Progenitor cell of endocrine pancreas (in vitro differentiated cells): ENCODE measurements around the gene COL4A1. TPM values are rescaled to one million over a fixed set of nuclear protein-coding genes. Genes with fewer than 3 reads are reported as not detected.

Experiments used
- DNase-seq: peaks from one replicate; pipeline ENCODE4 v3.0.0; 2021; ENCODE audit warnings: low spot score; ENCODE audit not compliant: unreplicated experiment
- H3K27ac Mint-ChIP-seq: 2 replicates; pipeline ENCODE4 v1.8.0; 2021; ENCODE audit warnings: mild to moderate bottlenecking, moderate library complexity, mixed read lengths
- H3K27me3 Mint-ChIP-seq: 2 replicates; pipeline ENCODE4 v1.8.0; 2021; ENCODE audit warnings: mixed read lengths
- H3K36me3 Mint-ChIP-seq: 2 replicates; pipeline ENCODE4 v1.8.0; 2022; ENCODE audit warnings: mixed read lengths; ENCODE audit not compliant: insufficient read depth
- H3K4me1 Mint-ChIP-seq: 2 replicates; pipeline ENCODE4 v1.8.0; 2021; ENCODE audit warnings: low read depth, mixed read lengths
- H3K4me3 Mint-ChIP-seq: 2 replicates; pipeline ENCODE4 v1.8.0; 2021; ENCODE audit warnings: low read depth, mild to moderate bottlenecking, moderate library complexity, mixed read lengths
- H3K9me3 Mint-ChIP-seq: 2 replicates; pipeline ENCODE4 v1.8.0; 2021; ENCODE audit warnings: low read depth, mixed read lengths
- total RNA-seq: library from RNA; stranded (reverse); gene quantifications from 2 replicates; pipeline ENCODE4 v1.2.1, GENCODE V29; 2021
- TF ChIP-seq, protein P1 (sequence below): fragments of 200-600 bp; sonication (generic); IDR thresholded peaks from one replicate; pipeline ENCODE4 v1.5.0; 2021; ENCODE audit warnings: antibody characterized with exemption, mild to moderate bottlenecking; ENCODE audit not compliant: unreplicated experiment

COL4A1 gene
- total RNA-seq, 1 donor from 2014 or later: 81.3 TPM

- no peak overlapping the region for H3K27ac Mint-ChIP-seq
- H3K9me3 Mint-ChIP-seq: no peaks in the 10 kb centered on the region
- H3K36me3 Mint-ChIP-seq: no peaks in the 10 kb centered on the region
- TF ChIP-seq, protein P1, sequence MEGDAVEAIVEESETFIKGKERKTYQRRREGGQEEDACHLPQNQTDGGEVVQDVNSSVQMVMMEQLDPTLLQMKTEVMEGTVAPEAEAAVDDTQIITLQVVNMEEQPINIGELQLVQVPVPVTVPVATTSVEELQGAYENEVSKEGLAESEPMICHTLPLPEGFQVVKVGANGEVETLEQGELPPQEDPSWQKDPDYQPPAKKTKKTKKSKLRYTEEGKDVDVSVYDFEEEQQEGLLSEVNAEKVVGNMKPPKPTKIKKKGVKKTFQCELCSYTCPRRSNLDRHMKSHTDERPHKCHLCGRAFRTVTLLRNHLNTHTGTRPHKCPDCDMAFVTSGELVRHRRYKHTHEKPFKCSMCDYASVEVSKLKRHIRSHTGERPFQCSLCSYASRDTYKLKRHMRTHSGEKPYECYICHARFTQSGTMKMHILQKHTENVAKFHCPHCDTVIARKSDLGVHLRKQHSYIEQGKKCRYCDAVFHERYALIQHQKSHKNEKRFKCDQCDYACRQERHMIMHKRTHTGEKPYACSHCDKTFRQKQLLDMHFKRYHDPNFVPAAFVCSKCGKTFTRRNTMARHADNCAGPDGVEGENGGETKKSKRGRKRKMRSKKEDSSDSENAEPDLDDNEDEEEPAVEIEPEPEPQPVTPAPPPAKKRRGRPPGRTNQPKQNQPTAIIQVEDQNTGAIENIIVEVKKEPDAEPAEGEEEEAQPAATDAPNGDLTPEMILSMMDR: no peak
- no peak for DNase-seq
- no peak overlapping the region for H3K4me3 Mint-ChIP-seq
- peaks cover 9% of the 10 kb centered on the region for H3K4me1 Mint-ChIP-seq
- H3K27me3 Mint-ChIP-seq: no peaks in the 10 kb centered on the region
These were observed 85.4 kb downstream of the COL4A1 start for GRCh38 chr13:110221406-110222117.

GRCh38 chr13:110220471-110220870 is 86.5 kb downstream of the COL4A1 start:
- Mint-ChIP-seq H3K27me3 (no peaks in the 10 kb centered on the region), H3K27ac (no peak overlapping the region), H3K9me3 (no peaks in the 10 kb centered on the region), H3K4me1 (no peaks in the 10 kb centered on the region), H3K4me3 (no peak overlapping the region), H3K36me3 (no peaks in the 10 kb centered on the region)
- DNase-seq: no peak
- TF ChIP-seq, protein P1: no peak

GRCh38 chr13:110218581-110219201 is 88.3 kb downstream of the COL4A1 start:
- no peaks in the 10 kb centered on the region for H3K27me3 Mint-ChIP-seq
- peaks cover 3% of the 10 kb centered on the region for H3K36me3 Mint-ChIP-seq
- TF ChIP-seq, protein P1: no peak
- no peak overlapping the region for H3K4me3 Mint-ChIP-seq
- H3K9me3 Mint-ChIP-seq: no peaks in the 10 kb centered on the region
- DNase-seq: no peak
- peaks cover 1% of the 10 kb centered on the region for H3K4me1 Mint-ChIP-seq
- H3K27ac Mint-ChIP-seq: no peak overlapping the region

DNA sequence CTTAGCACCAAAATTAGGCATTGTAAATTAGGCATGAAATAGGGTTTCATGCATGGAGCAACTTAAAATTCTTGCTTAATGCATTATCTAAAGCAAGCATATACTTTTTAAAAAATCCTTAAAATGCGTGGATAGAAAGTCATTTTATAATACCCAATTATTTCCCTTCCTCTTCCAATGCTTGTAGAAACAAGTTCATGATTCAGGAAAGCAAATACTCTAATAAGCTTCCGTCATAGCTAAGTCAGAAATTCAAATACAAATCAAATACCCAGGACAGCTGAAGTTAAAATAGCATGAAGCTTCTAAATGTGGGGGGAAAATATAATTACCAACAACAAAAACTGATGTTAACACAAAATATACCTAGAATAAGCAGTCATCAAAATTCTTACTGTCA is 89.1 kb downstream of the COL4A1 start:
- no peak overlapping the region for H3K4me3 Mint-ChIP-seq
- TF ChIP-seq, protein P1: no peak
- peaks cover 4% of the 10 kb centered on the region for H3K4me1 Mint-ChIP-seq
- H3K27ac Mint-ChIP-seq: no peak overlapping the region
- H3K27me3 Mint-ChIP-seq: no peaks in the 10 kb centered on the region
- peaks cover 7% of the 10 kb centered on the region for H3K36me3 Mint-ChIP-seq
- no peak for DNase-seq
- peaks cover 3% of the 10 kb centered on the region for H3K9me3 Mint-ChIP-seq

- peaks cover 8% of the 10 kb centered on the region for H3K36me3 Mint-ChIP-seq
These were observed 89.9 kb downstream of the COL4A1 start for GRCh38 chr13:110217085-110217484.

More at GRCh38 chr13:110217085-110217484, 89.9 kb downstream of the COL4A1 start:
- TF ChIP-seq, protein P1: no peak
- no peak for DNase-seq
- H3K27me3 Mint-ChIP-seq: no peaks in the 10 kb centered on the region
- peaks cover 3% of the 10 kb centered on the region for H3K9me3 Mint-ChIP-seq
- no peak overlapping the region for H3K27ac Mint-ChIP-seq
- H3K4me3 Mint-ChIP-seq: no peak overlapping the region
- peaks cover 4% of the 10 kb centered on the region for H3K4me1 Mint-ChIP-seq
